Stimulated activated CD8-positive, alpha-beta memory T cell treated with anti-CD3 and anti-CD28 coated beads, Interleukin-4, amount 100 ng/mL, for 24 hours (primary cell): ENCODE results near the gene CDKN2D.
A peak's percentile ranks its signal among the peaks of the same experiment; 100 is the strongest.
"Not testable (repeated sequence)": the region's sequence is repeated elsewhere in the genome, so short reads cannot be mapped to it uniquely, and the experiment has no call there.

Experiments used
- DNase-seq: peaks from one replicate; pipeline ENCODE4 v3.0.0-alpha.2; 2020; ENCODE audit warnings: low read depth

CDKN2D gene

DNA sequence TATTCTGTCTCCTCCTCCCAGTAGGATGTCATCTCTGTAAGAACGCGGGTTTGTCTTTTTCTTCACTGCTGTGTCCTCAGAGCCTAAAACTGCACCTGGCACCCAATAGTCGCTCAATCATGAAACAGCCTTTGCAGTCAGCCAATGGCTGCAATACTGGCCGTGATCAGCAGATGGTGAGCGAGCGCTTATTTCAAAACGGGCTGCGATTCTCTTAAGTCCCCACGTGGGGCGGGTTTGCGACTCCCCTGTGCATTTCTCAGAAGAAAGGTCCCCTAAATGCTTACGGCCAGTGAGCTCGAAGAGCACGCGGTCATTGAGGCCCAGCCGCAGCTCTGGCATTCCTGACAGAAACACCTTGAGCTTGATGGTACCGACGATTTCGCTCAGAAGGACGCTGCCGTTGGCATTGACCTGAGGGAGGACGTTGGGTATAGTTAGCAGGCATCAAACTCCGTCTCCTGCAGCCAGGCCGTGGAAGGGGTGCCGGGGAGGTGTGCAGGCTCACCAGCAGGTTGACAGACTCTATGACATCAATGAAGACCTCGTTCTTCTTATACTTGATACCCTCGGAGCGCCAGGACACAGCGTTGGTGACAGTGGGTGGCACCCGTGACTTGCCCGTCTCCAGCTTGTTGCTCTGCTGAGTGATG lies 12.3 kb upstream of the CDKN2D start:
- peak; percentile 80 for DNase-seq

DNA sequence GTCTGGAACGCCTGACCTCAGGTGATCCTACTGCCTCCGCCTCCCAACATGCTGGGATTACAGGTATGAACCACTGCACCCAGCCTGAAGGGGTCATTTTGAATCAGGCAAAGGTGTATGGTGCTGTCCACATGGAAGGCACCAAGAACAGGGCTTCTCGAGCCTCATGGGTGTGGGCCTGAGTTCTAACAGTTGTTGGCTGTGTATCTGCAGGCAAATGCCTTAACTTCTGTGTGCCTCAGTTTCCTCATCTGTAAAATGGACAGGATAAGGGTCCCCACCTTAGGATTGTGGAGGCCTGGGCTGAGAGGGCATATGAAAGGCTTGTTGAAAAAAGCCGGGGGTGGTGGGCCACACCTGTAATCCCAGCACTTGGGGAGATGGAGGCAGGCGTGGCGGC lies 9.2 kb upstream of the CDKN2D start:
- no peak for DNase-seq

DNA sequence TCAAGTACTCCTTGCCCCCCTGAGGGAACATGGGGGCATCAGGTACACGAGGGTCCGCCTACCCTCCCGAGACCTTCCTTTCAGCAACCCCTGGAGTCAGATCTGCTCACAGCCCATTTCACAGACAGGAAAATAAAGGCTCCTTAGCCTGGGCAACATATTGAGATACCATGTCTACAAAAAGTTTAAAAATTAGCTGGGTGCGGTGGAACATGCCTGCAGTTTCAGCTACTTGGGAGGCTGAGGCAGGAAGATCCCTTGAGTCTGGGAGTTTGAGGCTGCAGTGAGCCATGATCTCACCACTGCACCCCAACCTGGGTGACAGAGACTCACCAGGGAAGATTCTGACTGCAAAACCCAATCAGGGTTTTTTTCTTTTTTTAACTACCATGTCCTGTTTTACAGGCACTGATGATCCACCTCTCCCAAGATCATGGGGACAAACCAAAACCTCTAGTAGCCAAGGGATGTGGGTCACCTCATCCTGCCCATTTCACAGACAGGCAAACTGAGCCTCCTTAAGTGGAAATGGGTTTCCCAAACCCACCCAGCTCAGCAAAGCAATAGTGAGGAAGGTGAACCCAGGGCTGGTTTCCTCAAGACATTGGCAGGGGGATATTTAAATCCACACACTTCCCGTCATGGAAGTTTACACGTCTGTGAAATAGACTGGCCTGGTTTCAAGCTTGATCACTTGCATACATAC lies 6.4 kb upstream of the CDKN2D start:
- DNase-seq = no peak

DNA sequence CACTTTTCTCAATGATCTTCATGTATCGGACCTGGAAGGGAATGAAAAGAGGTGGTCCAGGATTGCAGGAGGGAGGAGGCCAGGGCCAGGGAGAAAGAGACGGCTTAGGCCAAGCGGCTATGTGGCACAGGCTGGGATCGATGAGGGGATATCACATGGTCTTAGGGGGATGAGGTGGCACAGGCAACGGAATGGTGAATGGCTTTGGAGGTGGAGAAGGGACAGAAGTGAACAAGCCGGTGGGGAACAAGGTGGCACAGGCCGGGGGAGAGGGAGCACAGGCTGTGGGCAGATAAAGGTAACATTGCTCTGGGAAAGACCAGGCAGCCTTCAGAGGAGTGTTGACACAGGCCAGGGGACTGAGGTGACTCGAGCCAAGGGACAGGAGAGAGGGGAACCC lies 5.7 kb upstream of the CDKN2D start:
- no peak for DNase-seq

DNA sequence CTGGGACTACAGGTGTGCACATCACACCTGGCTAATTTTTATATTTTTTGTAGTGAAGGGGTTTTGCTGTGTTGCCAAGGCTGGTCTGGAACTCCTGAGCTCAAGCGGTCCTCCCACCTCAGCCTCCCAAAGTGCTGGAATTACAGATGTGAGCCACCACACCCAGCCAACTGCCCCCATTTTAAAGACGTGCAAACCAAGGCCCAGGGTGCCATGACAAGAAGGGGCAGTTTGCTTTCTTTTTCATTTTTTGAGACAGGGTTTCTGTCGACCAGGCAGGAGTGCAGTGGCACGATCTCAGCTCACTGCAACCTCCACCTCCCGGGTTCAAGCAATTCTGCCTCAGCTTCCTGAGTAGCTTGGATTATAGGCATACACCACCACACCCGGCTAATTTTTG lies 5.0 kb upstream of the CDKN2D start:
- DNase-seq = not testable (repeated sequence)

DNA sequence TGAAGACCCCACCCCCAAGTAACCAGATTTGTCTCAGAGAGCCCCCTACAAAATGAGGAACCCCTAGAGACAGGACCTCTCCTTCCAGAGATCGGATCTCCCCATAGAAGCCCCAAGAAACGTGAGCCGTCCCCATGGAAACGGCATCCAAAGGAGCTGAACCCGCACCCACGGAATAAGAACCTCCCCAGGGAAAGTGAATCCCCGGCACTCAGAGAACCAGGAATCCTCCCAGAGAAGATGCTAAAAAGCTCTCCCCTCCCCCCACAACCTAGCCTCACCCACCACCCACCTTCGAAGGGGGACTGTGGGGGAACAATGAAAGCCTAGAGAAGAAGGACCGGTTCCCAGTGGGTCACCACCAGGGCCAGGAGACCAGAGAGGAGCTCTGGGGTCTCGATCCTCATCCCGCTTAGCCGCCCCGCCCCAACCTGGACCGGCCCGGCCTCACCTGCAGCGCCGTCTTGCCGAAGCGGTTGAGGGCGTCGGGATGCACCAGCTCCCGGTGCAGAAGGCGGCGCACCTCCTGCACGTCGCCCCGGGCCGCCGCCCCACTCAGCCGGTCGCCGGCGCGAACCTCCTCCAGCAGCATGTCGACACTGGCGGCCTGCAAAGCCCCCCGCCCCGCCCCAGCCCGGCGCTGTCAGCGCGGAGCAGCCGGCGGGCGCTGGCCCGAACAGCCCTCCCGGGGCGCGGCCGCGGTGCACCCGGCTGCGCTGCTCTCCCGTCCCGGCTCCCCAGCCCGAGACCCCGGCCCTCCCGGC lies 535 bp downstream of the CDKN2D start:
- DNase-seq = peak; percentile 27

DNA sequence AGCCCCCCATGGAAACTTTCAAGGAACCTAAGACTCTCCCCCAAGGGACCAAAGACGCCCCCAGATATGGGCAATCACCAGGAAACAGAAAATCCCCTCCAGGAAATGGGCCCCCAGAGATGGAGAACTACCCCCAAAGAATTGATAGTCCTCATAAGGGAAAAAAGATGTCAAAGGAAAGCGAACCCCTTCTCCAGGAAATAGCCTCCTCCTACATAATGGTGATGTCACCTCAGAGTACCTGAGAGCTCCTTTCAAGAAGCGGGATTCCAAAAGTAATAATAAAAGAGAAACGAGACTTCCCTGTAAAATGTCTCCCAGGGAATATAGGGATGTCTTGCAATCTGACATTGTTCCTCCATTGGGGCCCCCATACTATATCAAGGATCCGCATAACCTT lies 1.1 kb downstream of the CDKN2D start:
- DNase-seq = no peak

DNA sequence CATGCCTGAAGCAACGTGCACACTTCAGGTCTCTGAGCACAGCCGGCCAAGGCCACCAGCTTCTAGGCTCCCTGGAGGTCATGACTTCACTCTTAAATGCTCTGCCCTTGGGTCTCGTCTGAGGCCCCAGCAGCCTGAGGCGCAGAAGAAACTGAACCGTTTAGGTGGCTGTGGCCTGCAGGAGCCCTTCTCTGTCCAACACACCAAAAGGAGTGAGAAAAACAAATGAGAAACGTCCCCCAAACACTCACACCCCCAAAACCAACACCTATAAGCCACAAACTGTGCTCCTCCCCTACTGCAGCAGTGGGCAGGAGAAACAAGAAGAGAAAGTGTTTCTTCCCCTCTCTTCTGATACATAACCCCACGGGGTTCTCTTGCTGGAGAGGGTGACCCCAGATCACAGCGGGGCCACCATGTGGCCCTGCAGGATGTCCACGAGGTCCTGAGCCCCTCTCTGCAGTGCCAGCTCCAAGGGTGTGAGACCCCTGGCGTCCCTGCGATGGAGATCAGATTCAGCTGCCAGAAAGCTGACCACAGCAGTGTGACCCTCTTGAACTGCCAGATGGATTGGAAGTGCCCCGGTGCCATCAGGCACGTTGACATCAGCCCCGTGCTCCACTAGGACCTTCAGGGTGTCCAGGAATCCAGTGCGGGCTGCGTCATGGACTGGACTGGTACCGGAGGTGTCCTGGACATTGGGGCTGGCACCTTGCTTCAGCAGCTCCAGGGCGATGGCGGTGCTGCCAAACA lies 1.9 kb downstream of the CDKN2D start:
- DNase-seq = peak; percentile 38

DNA sequence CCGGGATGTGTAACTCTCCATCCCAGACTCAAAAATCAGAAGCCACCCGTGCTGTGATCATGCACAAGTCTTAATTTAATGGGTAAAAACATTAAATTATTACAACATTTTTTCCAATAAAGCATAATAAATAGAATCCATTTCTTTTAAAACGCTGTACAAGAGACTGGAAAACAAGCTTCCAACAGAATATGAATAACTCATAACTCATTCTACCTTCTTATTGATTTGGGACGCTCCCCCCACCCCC lies 2.4 kb downstream of the CDKN2D start:
- DNase-seq = no peak

DNA sequence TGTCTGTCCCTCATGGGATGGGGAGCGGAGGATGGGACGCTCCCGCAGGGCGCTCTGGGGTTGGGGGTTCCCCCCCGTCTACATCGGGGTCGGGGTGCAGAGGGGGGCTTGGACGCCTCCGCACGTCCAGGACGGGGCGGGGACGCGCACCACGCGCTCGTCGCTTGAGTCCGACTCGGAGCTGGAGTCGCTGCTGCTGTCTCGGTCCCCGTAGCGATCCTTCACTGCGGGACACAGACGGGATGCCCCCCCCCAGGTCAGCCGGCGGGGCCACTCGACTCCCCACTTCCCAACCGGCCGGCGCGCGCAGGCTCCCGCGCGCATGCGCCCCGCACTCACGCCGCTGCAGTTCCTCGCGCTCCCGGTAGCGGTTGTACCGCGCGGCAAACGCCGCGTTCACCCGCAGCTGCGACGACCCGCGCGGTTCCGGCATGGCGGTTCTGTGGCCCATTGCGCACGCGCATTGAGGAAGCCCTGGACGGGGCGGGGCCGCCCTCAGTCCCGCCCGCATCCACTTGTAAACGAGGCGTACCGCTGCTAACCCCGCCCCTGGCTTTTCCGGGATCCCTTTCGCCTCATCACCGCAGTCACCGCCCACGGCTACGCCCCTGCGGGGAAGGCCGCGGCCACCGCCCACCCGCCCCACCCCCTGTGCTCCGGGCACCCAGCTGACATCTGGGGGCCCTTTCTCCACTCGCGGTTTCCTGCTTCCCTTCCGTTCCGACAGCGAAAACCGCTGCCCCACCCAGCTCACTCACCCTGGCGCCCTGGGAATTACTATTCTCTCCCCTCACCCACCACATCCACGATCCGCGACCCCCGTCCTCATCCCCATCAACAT lies 3.0 kb downstream of the CDKN2D start, which contains the start of gene KRI1:
Gene KRI1, minus strand, starts transcription at position 444 of the 841 bp plus-strand sequence. Its CDS starts 11 bp downstream, at position 433.
- DNase-seq = peak; percentile 98

DNA sequence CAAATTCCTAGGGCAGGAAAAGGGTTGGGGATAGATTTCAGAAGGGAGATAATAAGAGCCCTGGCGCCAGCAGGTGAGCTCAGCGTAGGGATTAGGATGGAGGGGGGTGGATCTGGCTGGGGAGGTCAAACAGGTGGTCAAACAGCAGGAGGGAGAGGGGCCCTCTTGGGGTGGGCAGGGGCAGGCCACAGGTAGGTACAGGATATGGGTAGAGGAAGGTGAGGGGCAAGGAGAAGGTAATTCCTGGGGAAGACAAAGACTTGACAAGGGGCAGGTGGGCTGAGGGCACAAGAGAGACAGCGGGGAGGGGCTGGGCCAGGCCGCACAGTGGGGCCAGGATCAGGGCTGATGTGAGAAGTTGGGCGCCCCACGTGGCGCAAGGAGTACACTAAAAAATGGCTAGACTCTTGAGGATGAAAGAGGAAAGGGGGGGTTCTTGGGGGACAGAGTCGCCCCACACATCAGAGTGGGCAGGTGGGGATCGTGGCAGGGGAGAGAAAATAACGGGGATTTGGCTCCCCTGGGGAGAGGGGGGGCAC lies 3.7 kb downstream of the CDKN2D start:
- DNase-seq = peak; percentile 43

DNA sequence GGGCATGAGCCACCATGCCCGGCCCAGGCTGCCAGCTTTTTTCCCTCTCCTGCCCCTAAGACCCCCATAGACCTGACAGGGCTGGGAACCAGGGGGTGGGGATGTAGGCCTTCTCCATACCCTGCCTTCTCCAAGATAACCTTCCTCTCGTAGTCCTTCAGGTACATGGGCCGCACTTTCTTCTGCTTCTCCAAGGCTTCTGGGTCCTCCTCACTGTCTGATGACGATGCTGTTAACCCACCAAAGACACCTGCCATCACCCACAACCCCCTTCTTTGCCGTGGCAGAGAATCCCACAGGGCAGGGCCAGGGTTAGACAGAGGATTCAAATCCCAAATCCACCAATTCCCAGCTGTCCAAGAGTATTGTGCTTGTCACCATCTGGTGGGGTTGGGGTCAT lies 6.2 kb downstream of the CDKN2D start:
- DNase-seq = no peak

DNA sequence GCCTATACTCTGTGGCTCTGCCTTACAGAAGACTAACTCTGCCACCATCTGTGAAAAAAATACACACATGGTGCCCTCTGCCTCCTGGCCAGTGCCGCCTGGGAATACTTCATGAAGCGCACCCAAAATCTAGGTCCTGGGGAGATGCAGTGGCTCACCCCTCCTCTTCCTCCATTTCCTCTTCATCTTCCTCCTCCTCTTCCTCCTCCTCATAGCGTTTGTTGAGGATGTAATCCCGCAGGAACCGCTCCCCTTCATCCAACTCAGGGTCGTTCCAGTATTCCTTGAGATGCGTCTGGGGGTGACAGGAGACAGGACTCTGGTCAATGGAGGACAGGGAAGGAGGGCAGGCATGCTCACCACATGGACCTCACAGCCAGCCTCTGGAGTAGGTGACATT lies 8.6 kb downstream of the CDKN2D start:
- no peak for DNase-seq

DNA sequence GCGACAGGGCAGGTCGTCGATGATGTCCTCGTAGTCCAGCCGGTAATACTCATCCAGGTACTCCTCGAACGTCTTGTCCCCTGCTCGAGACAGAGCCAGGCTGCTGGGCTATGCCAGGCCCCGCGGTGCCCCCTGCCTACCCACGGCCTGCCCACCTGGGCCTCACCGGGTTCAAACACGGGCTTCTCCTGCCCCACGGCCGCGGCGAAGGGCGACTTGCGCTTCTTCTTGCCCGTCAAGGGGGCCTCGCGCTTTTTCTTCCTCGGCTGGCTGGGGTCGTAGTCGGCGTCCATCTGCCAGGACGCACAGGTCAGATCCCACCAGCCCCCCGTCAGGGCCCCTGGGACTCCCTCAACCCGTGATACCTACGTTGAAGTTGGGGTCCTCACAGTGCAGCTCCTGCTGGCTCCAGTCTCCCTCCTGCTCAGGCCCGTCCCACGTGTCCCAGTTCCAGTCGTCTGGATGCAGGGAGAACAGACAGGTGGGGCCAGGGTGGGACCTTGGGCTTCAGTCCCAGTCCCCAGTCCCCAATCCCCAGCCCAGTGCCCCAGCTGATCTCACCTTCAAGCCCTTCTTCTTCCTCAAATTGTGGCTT lies 11.1 kb downstream of the CDKN2D start:
- DNase-seq = no peak

DNA sequence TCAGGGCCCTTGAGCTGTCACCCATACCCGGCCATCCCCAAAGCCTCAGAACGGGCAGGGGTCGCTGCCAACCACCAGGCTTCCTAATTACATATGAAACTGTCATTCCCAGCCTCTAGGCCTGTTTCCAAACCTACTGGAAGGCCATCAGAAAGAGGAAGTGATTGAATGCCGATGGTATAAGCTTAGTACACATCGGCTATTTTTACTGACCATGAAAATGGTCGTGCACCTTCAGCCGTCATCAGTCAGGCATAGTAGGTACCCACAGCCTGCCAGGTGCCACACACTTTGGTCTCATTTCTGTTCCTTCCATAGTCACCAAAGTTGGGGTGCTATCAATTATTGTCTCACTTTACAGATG lies 13.2 kb downstream of the CDKN2D start:
- DNase-seq = no peak

DNA sequence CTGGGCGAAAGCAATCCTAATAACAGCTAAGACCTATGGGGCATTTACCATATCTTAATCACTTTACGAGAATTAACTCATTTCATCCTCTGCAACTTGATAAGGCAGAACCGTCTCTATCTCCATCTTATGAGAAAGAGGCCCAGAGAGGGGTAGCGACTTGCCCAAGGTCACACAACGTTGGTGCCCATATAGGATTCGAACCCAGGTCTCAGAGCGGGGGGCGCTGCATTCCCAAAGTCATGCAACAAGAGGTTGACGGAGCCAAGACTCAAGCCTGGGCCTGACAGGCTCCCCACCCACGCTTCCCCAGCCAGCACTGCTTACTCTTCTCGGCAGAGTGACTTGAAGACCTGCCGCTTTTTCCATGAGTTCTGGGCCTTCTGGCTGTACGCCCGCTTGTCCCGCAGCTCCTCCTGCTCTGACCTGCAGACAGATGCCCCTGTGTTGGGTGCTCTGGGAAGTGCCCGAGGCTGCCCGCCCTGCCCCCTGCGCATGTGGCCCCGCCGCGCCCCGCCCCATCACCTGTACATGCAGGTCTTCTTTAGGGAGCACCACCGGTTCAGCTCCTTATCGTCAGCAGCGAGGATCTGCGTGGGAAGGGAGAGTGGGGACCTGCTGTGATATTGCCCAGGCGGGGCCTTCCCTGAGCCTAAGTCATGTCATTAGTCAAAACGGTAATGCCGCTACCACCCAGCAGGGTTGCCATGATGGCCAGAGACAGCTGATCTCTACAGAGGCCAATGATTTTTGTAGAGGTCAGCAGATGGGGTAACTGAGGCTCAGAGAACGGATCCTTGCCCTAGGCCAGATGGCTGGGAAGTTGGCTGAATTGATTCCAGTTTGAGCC lies 13.8 kb downstream of the CDKN2D start:
- no peak for DNase-seq

DNA sequence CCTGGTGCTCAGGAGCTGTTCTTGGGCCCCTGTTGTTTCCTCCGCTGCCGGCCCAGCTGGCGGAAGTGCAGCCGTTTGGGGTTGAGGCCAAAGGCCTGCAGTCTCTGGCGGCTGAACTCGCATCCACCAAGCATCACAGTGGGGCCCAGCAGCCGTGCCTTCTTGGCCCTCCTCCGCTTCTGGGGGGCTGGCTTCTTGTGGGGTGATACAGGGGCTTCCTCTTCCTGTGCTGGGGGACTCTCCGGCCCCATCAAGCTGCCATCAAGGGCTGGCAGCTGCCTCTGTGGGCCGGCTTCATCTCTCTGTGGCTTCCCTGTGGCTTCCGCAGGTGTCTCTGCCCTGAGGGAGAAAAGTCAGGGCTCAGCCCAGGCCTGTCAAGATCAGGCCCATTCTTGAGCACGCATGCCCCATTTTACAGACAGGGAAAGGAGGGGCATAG lies 14.8 kb downstream of the CDKN2D start:
- peak; percentile 42 for DNase-seq

DNA sequence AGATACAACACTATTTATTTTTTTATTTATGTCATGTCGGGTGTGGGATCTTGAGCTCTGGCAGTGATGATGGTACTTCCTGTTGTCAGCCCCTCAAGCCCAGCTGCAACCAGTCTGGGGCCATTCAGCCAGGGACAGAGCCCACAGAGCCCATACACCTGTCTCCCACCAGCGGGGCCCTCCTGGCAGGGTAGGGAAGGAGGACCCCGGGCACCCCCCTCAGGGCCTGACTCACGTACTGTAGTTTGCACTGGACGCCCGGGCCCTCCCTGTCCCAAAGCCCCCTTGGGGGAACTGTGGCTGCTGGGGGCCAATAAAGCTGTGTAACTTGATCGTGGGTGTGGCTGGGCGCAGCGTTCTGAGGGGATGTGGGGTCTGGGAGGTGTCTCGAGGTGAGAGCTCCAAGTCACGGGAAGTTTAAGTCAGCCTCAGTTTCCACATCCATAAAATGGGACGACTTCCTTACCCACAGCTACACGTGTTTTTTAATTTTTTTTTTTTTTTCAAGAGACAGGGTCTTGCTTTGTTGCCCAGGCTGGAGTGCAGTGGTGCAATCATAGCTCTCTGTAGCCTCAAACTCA lies 15.6 kb downstream of the CDKN2D start:
- no peak for DNase-seq

DNA sequence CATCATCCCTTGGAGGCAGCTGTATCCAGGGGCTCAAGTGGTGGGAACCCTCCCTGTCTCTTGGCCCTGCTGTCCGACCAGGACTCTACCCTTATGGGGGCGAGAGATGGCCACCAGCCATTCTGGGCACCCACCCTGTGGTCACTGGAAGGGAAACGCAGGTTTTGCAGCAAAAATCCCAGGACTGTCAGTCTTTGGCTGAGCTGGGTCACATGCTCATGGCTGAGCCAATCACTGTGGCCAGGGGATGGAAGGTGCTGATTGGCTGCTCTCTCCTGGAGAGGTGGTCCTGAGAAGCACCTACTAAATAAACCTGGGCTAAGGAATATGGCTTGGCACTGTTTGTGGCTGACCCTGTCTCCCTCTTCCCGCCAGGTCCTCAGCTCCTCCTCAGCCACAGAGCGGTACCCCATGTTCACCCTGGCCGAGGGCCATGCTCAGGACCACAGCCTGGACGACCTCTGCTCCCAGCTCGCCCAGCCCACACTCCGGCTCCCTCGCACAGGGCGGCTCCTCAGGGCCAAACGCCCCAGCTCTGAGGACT lies 16.2 kb downstream of the CDKN2D start:
- DNase-seq = no peak
